Uterus (tissue), 2 donors: ENCODE measurements around the gene ANKRD33B.

Source experiments
- CTCF ChIP-seq, 4 experiments: fragments of 200-600 bp in 2 of 4; fragments of 450-650 bp in 2 of 4; sonication (generic) in 2 of 4; IDR thresholded peaks; one replicate each; pipeline ENCODE4 v1.5.1; 2016 to 2019; ENCODE audit warnings: antibody characterized with exemption in 4 of 4, mild to moderate bottlenecking in 2 of 4, moderate library complexity in 1 of 4
- POLR2A ChIP-seq, 2 donors: fragments of 450-650 bp; IDR thresholded peaks; one replicate each; pipeline ENCODE4 v1.6.1; 2016; ENCODE audit warnings: antibody characterized with exemption in 2 of 2, mild to moderate bottlenecking in 1 of 2, moderate library complexity in 1 of 2

DNA sequence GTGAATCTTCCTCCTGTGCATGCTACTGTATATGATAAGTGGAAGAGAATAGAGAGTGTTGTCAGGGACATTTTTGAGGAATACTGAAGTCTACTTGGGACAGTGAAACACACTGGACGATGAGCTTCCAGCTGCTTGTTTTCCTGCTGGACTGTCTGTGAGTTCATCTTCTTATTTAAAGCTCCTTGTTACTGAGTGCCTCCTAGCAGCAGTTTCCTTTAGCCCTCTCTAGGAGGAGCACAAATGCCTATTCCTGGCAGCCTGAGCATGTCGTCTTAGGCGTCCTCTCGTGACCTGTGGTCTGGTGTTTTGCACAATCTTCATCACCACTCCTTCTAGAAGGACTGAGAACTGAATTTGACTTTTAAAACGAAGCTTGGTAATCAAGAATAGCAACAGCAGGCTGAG is 43.8 kb downstream of the ANKRD33B start:
- no peak for TF ChIP-seq POLR2A (IDR thresholded peaks at IDR 0.05)
- TF ChIP-seq CTCF (IDR thresholded peaks at IDR 0.05), result peak in 1 of 4 experiments; percentile 18
